ENCODE data around the gene CTRL.

CTRL gene

GRCh38 chr16:67951485-67951884 is 19.8 kb upstream of the CTRL start:
- no peaks in the 10 kb centered on the region for H3K27me3 Mint-ChIP-seq

GRCh38 chr16:67950335-67950843 is 18.7 kb upstream of the CTRL start:
- Mint-ChIP-seq H3K4me1 (no peaks in the 10 kb centered on the region), H3K27me3 (no peaks in the 10 kb centered on the region), H3K4me3 (no peak overlapping the region), H3K9me3 (no peaks in the 10 kb centered on the region), H3K27ac (no peak overlapping the region), H3K36me3 (peaks cover 2% of the 10 kb centered on the region)
- ATAC-seq (ENCODE audit: low read depth): no peak
- no peak for DNase-seq (ENCODE audit: low spot score in 2 of 2)

More at GRCh38 chr16:67951485-67951884, 19.8 kb upstream of the CTRL start:
- no peaks in the 10 kb centered on the region for H3K9me3 Mint-ChIP-seq
- H3K36me3 Mint-ChIP-seq: no peaks in the 10 kb centered on the region
- H3K27ac Mint-ChIP-seq: no peak overlapping the region
- ATAC-seq (ENCODE audit: low read depth) (no peak), DNase-seq (ENCODE audit: low spot score in 2 of 2) (no peak)
- H3K4me1 Mint-ChIP-seq: no peaks in the 10 kb centered on the region
- H3K4me3 Mint-ChIP-seq: no peak overlapping the region

GRCh38 chr16:67949645-67950044 is 18.0 kb upstream of the CTRL start:
- Mint-ChIP-seq H3K36me3 (peaks cover 2% of the 10 kb centered on the region), H3K4me1 (no peaks in the 10 kb centered on the region), H3K27ac (no peak overlapping the region), H3K9me3 (no peaks in the 10 kb centered on the region), H3K4me3 (no peak overlapping the region), H3K27me3 (no peaks in the 10 kb centered on the region)
- ATAC-seq (ENCODE audit: low read depth) (no peak), DNase-seq (ENCODE audit: low spot score in 2 of 2) (no peak)

GRCh38 chr16:67948015-67948414 is 16.4 kb upstream of the CTRL start:
- Mint-ChIP-seq H3K36me3 (peaks cover 2% of the 10 kb centered on the region), H3K4me3 (no peak overlapping the region), H3K4me1 (no peaks in the 10 kb centered on the region), H3K27ac (no peak overlapping the region), H3K27me3 (no peaks in the 10 kb centered on the region), H3K9me3 (no peaks in the 10 kb centered on the region)
- no peak for ATAC-seq (ENCODE audit: low read depth)
- no peak for DNase-seq (ENCODE audit: low spot score in 2 of 2)

- H3K4me1 Mint-ChIP-seq: peaks cover 2% of the 10 kb centered on the region
- H3K4me3 Mint-ChIP-seq: no peak overlapping the region
- ATAC-seq (ENCODE audit: low read depth): no peak
- no peaks in the 10 kb centered on the region for H3K9me3 Mint-ChIP-seq
- no peaks in the 10 kb centered on the region for H3K27me3 Mint-ChIP-seq
- no peak overlapping the region for H3K27ac Mint-ChIP-seq
- DNase-seq (ENCODE audit: low spot score in 2 of 2): no peak
- peaks cover 2% of the 10 kb centered on the region for H3K36me3 Mint-ChIP-seq
These were observed 15.4 kb upstream of the CTRL start for GRCh38 chr16:67946966-67947558.

- DNase-seq (ENCODE audit: low spot score in 2 of 2): no peak
- ATAC-seq (ENCODE audit: low read depth): no peak
- Mint-ChIP-seq H3K36me3 (peaks cover 2% of the 10 kb centered on the region), H3K27ac (no peak overlapping the region), H3K9me3 (no peaks in the 10 kb centered on the region), H3K4me1 (peaks cover 6% of the 10 kb centered on the region), H3K27me3 (no peaks in the 10 kb centered on the region), H3K4me3 (no peak overlapping the region)
These were observed 14.5 kb upstream of the CTRL start for GRCh38 chr16:67946128-67946569.

- Mint-ChIP-seq H3K4me1 (peaks cover 6% of the 10 kb centered on the region), H3K4me3 (no peak overlapping the region), H3K36me3 (peaks cover 2% of the 10 kb centered on the region), H3K27me3 (no peaks in the 10 kb centered on the region), H3K27ac (no peak overlapping the region), H3K9me3 (no peaks in the 10 kb centered on the region)
- DNase-seq (ENCODE audit: low spot score in 2 of 2): no peak
- ATAC-seq (ENCODE audit: low read depth): no peak
These were observed 13.8 kb upstream of the CTRL start for GRCh38 chr16:67945392-67945933.

- no peaks in the 10 kb centered on the region for H3K9me3 Mint-ChIP-seq
- no peak for DNase-seq (ENCODE audit: low spot score in 2 of 2)
- no peaks in the 10 kb centered on the region for H3K27me3 Mint-ChIP-seq
- no peak for ATAC-seq (ENCODE audit: low read depth)
- H3K27ac Mint-ChIP-seq: no peak overlapping the region
- H3K4me1 Mint-ChIP-seq: peaks cover 11% of the 10 kb centered on the region
- peaks cover 2% of the 10 kb centered on the region for H3K36me3 Mint-ChIP-seq
- H3K4me3 Mint-ChIP-seq: no peak overlapping the region
These were observed 13.2 kb upstream of the CTRL start for GRCh38 chr16:67944690-67945391.

- H3K36me3 Mint-ChIP-seq: peaks cover 2% of the 10 kb centered on the region
- DNase-seq (ENCODE audit: low spot score in 2 of 2): no peak
- H3K4me1 Mint-ChIP-seq: peaks cover 13% of the 10 kb centered on the region
- no peaks in the 10 kb centered on the region for H3K9me3 Mint-ChIP-seq
- no peaks in the 10 kb centered on the region for H3K27me3 Mint-ChIP-seq
- H3K27ac Mint-ChIP-seq: no peak within 1 kb of the TSS
- H3K4me3 Mint-ChIP-seq: no peak within 1 kb of the TSS
- no peak for ATAC-seq (ENCODE audit: low read depth)
These were observed 12.2 kb upstream of the CTRL start, which contains the start of gene LCAT for GRCh38 chr16:67943619-67944504. Gene LCAT (minus strand): TSS chr16:67944120. CDS start chr16:67944101, 19 bp downstream.

- DNase-seq (ENCODE audit: low spot score in 2 of 2): no peak
- Mint-ChIP-seq H3K4me3 (no peak overlapping the region), H3K4me1 (peaks cover 13% of the 10 kb centered on the region), H3K36me3 (peaks cover 2% of the 10 kb centered on the region), H3K9me3 (no peaks in the 10 kb centered on the region), H3K27me3 (no peaks in the 10 kb centered on the region), H3K27ac (no peak overlapping the region)
- ATAC-seq (ENCODE audit: low read depth): no peak
These were observed 11.6 kb upstream of the CTRL start for GRCh38 chr16:67943256-67943618.

- DNase-seq (ENCODE audit: low spot score in 2 of 2) (no peak), ATAC-seq (ENCODE audit: low read depth) (no peak)
- H3K9me3 Mint-ChIP-seq: no peaks in the 10 kb centered on the region
- no peak overlapping the region for H3K27ac Mint-ChIP-seq
- peaks cover 13% of the 10 kb centered on the region for H3K4me1 Mint-ChIP-seq
- no peak overlapping the region for H3K4me3 Mint-ChIP-seq
- peaks cover 2% of the 10 kb centered on the region for H3K36me3 Mint-ChIP-seq
- no peaks in the 10 kb centered on the region for H3K27me3 Mint-ChIP-seq
These were observed 11.0 kb upstream of the CTRL start for GRCh38 chr16:67942510-67943255.

GRCh38 chr16:67942200-67942509 is 10.5 kb upstream of the CTRL start:
- DNase-seq (ENCODE audit: low spot score in 2 of 2): no peak
- Mint-ChIP-seq H3K27ac (no peak overlapping the region), H3K4me3 (no peak overlapping the region)

GRCh38 chr16:67941469-67942199 is 10.0 kb upstream of the CTRL start:
- Mint-ChIP-seq H3K27me3 (no peaks in the 10 kb centered on the region), H3K27ac (no peak overlapping the region), H3K9me3 (no peaks in the 10 kb centered on the region), H3K36me3 (peaks cover 2% of the 10 kb centered on the region), H3K4me3 (no peak overlapping the region), H3K4me1 (peaks cover 20% of the 10 kb centered on the region)
- DNase-seq (ENCODE audit: low spot score in 2 of 2) (no peak), ATAC-seq (ENCODE audit: low read depth) (no peak)

More at GRCh38 chr16:67942200-67942509, 10.5 kb upstream of the CTRL start:
- Mint-ChIP-seq H3K9me3 (no peaks in the 10 kb centered on the region), H3K27me3 (no peaks in the 10 kb centered on the region), H3K36me3 (peaks cover 2% of the 10 kb centered on the region), H3K4me1 (peaks cover 16% of the 10 kb centered on the region)
- ATAC-seq (ENCODE audit: low read depth): peak; percentile 60
